ENCODE measurements around the gene KREMEN2. TPM values are rescaled to one million over a fixed set of nuclear protein-coding genes. Genes with fewer than 3 reads are reported as not detected.
A peak's percentile ranks its signal among the peaks of the same experiment; 100 is the strongest.

The KREMEN2 gene
- total and polyA plus RNA-seq, 9 of the 15 experiments (the other 6 are each of a cell fraction or from before 2014, with no cell fraction given) = 0.04 to 7.7 (median 1.5) TPM; not detected in 1

- intact Hi-C loops (cut with micrococcal nuclease) = no loop called here
- no peaks in the 10 kb centered on the region for H3K27me3 ChIP-seq (ENCODE audit: control insufficient read depth in 2 of 2, insufficient read depth in 2 of 2, low read length in 2 of 2)
Observed at GRCh38 chr16:3013998-3014690, 50.1 kb downstream of the KREMEN2 start.

More at GRCh38 chr16:3013998-3014690, 50.1 kb downstream of the KREMEN2 start:
- Histone ChIP-seq H3K9me1 (ENCODE audit: control insufficient read depth, insufficient read depth, low read length) (peaks cover 3% of the 10 kb centered on the region), H3K9me3 (replicated peaks; ENCODE audit: control insufficient read depth, insufficient read depth, low read depth, low read length) (no peaks in the 10 kb centered on the region), H3K4me1 (replicated peaks in 1 of 2; ENCODE audit: control insufficient read depth in 2 of 2, insufficient read depth in 2 of 2, low read length in 2 of 2) (peaks cover 29 to 82% of the 10 kb centered on the region in 2 experiments), H4K20me1 (replicated peaks; ENCODE audit: control insufficient read depth, insufficient read depth, low read length) (no peaks in the 10 kb centered on the region), H3K79me2 (ENCODE audit: control insufficient read depth, insufficient read depth, low read length) (no peaks in the 10 kb centered on the region), H2AFZ (ENCODE audit: low read depth, low read length) (no peak overlapping the region), H3K4me3 (no peak overlapping the region), H3K36me3 (ENCODE audit: control insufficient read depth, insufficient read depth, low read length) (no peaks in the 10 kb centered on the region), H3K4me2 (ENCODE audit: insufficient read depth, low read length) (no peak overlapping the region), H3K27ac (ENCODE audit: extremely low read depth, low read depth, low read length) (no peak overlapping the region), H3K9ac (ENCODE audit: insufficient read depth in 1 of 2, low read depth in 2 of 2, low read length in 2 of 2) (peak overlapping the region in 1 of 2 experiments; percentile 73; a peak in 2 of 4 replicates)
- 71% methylated on average over 11 of the region's 12 CpGs for WGBS (ENCODE audit: insufficient coverage, low coverage, missing lambda C conversion rate)
- BruUV-seq (replicated peaks) = no TSS peak
- ATAC-seq (no peak), FAIRE-seq (no peak), DNase-seq (ENCODE audit: extremely low read depth in 1 of 4, low spot score in 3 of 4) (no peak)
- TF ChIP-seq SREBF1 (IDR thresholded peaks at IDR 0.05; ENCODE audit: borderline replicate concordance, low read depth, low read length) (no peak), E4F1 (CRISPR knock-in tag; IDR thresholded peaks at IDR 0.05; ENCODE audit: borderline replicate concordance) (no peak), ZNF431 (CRISPR knock-in tag; IDR thresholded peaks at IDR 0.05) (no peak), SRSF9 (IDR thresholded peaks at IDR 0.05; ENCODE audit: borderline replicate concordance, low read depth, low read length) (no peak), ZNF76 (CRISPR knock-in tag; IDR thresholded peaks at IDR 0.05; ENCODE audit: borderline replicate concordance) (no peak), SMARCA4 (IDR thresholded peaks at IDR 0.05) (no peak), JUN (IDR thresholded peaks at IDR 0.05; ENCODE audit: borderline replicate concordance, low read depth, low read length) (no peak), JUN (CRISPR knock-in tag; IDR thresholded peaks at IDR 0.05; ENCODE audit: borderline replicate concordance) (no peak), ZMIZ1 (IDR thresholded peaks at IDR 0.05; ENCODE audit: low read depth in 2 of 2, low read length in 2 of 2) (no peak), ELK3 (CRISPR knock-in tag; IDR thresholded peaks at IDR 0.05) (no peak)
- POLR2A ChIA-PET = interaction anchor here (0.6 to 0.9 kb wide), 3 partner anchors 9 to 129 kb away, joined by 3 read pairs; no protein-coding TSS in a partner anchor
- CTCF ChIA-PET (ENCODE audit: low intra/inter-chr PET ratio) = no interaction called here
- in situ Hi-C loops (cut with MboI) = no loop called here

All from K562 (cell line).